GM23338 (cell line): ENCODE data around the gene WFDC10B. TPM values are rescaled to one million over a fixed set of nuclear protein-coding genes. Genes with fewer than 3 reads are reported as not detected.
"Not testable (repeated sequence)": the region's sequence is repeated elsewhere in the genome, so short reads cannot be mapped to it uniquely, and the experiment has no call there.

Experiments
- ATAC-seq: fragments of 200-7000 bp; cut with Tn5 transposase; 3 replicates; pipeline ENCODE4 v1.9.1; 2020
- DNase-seq: peaks from one replicate; pipeline ENCODE4 v3.0.0-alpha.2; 2015; ENCODE audit warnings: low spot score
- H2AFZ ChIP-seq: fragments of 200-600 bp; sonication (generic); 2 replicates; pipeline ENCODE4 v1.8.0; 2016; ENCODE audit warnings: antibody characterized with exemption, mild to moderate bottlenecking, moderate library complexity
- H3F3A ChIP-seq: fragments of 200-600 bp; sonication (generic); replicated peaks from 2 replicates; pipeline ENCODE4 v1.8.0; 2017; ENCODE audit warnings: antibody characterized with exemption, mixed run types, low read depth
- H3K27ac ChIP-seq: fragments of 200-600 bp; sonication (generic); 2 replicates; pipeline ENCODE4 v1.6.1; 2016; ENCODE audit warnings: low read depth
- H3K27me3 ChIP-seq: fragments of 200-600 bp; sonication (generic); 2 replicates; pipeline ENCODE4 v1.8.0; 2016; ENCODE audit warnings: mild to moderate bottlenecking, mixed run types, moderate library complexity; ENCODE audit not compliant: insufficient read depth
- H3K36me3 ChIP-seq: fragments of 200-600 bp; sonication (generic); 2 replicates; pipeline ENCODE4 v1.8.0; 2016; ENCODE audit warnings: mild to moderate bottlenecking; ENCODE audit not compliant: insufficient read depth
- H3K4me1 ChIP-seq: fragments of 200-600 bp; sonication (generic); 2 replicates; pipeline ENCODE4 v1.8.0; 2016; ENCODE audit warnings: mild to moderate bottlenecking, moderate library complexity; ENCODE audit not compliant: insufficient read depth
- H3K4me2 ChIP-seq: fragments of 200-600 bp; sonication (generic); 2 replicates; pipeline ENCODE4 v1.7.1; 2017; ENCODE audit warnings: mixed run types
- H3K4me3 ChIP-seq: fragments of 200-600 bp; sonication (generic); 2 replicates; pipeline ENCODE4 v1.6.1; 2016; ENCODE audit warnings: mixed run types
- H3K79me2 ChIP-seq: fragments of 200-600 bp; sonication (generic); replicated peaks from 2 replicates; pipeline ENCODE4 v1.8.0; 2017; ENCODE audit warnings: mild to moderate bottlenecking; ENCODE audit not compliant: insufficient read depth
- H3K9me2 ChIP-seq: fragments of 200-600 bp; sonication (generic); 2 replicates; pipeline ENCODE4 v1.8.0; 2017; ENCODE audit not compliant: insufficient read depth
- H4K20me1 ChIP-seq: fragments of 200-600 bp; sonication (generic); replicated peaks from 2 replicates; pipeline ENCODE4 v1.8.0; 2017; ENCODE audit warnings: mild to moderate bottlenecking; ENCODE audit not compliant: insufficient read depth
- H3K27ac Mint-ChIP-seq: 2 replicates; pipeline ENCODE4 v1.8.0; 2020; ENCODE audit warnings: inconsistent platforms, mild to moderate bottlenecking, moderate library complexity, mixed read lengths
- H3K27me3 Mint-ChIP-seq: 3 replicates; pipeline ENCODE4 v1.8.0; 2022; ENCODE audit warnings: low read depth, mild to moderate bottlenecking, moderate library complexity, mixed read lengths, inconsistent platforms; ENCODE audit not compliant: insufficient read depth, poor library complexity
- H3K36me3 Mint-ChIP-seq: 3 replicates; pipeline ENCODE4 v1.8.0; 2021; ENCODE audit warnings: low read depth, mild to moderate bottlenecking, inconsistent platforms, moderate library complexity, mixed read lengths
- H3K4me1 Mint-ChIP-seq: 3 replicates; pipeline ENCODE4 v1.8.0; 2020; ENCODE audit warnings: mild to moderate bottlenecking, inconsistent platforms, mixed read lengths
- H3K4me3 Mint-ChIP-seq: 3 replicates; pipeline ENCODE4 v1.8.0; 2021; ENCODE audit warnings: moderate library complexity, mild to moderate bottlenecking, inconsistent platforms, mixed read lengths
- H3K9me3 Mint-ChIP-seq: 3 replicates; pipeline ENCODE4 v1.8.0; 2020; ENCODE audit warnings: moderate library complexity, mild to moderate bottlenecking, inconsistent platforms, mixed read lengths
- polyA plus RNA-seq: library from polyadenylated mRNA; unstranded; fragments of >200 nt; fragmentation: Nextera tagmentation; extraction: Ambion mirVana; gene quantifications from 2 replicates; pipeline ENCODE4 v1.2.1, GENCODE V29; 2016
- total RNA-seq: library from RNA; depleted of rRNA; stranded (reverse); fragments of >200 nt; shearing (Covaris generic); gene quantifications from 2 replicates; pipeline ENCODE4 v1.2.3, GENCODE V29; 2014
- TF ChIP-seq, protein P1 (sequence below): fragments of 250-450 bp; sonication (Bioruptor Pico); IDR thresholded peaks from 2 replicates; pipeline ENCODE4 v1.5.0; 2020; ENCODE audit warnings: mild to moderate bottlenecking, moderate library complexity
- TF ChIP-seq, protein P2 (sequence below): IDR thresholded peaks from 2 replicates; pipeline ENCODE4 v1.6.1; 2016; ENCODE audit warnings: antibody characterized with exemption

The WFDC10B gene
- total and polyA plus RNA-seq, 2 experiments from 2014 or later, result 1.0 TPM; not detected in 1

DNA sequence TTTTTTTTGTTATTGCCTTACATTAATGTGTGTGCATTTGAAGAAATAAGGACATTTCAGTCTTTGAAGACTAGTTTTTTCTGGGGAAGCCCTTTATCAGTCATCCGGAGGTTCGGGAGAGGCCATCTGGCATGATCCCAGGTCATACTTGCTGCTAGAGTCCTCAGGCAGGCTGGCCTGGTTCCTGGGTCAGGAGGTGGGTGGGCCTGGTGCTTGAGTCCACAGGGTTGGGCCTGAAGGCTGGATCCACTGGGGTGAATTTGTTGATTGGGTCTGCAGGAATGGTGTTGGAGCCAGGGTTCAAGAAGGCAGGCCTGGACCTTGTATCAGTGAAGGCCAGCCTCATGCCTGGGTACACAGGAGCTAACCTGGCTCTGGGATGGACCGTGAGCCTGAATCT is 57.9 kb downstream of the WFDC10B start (continued):
- TF ChIP-seq, protein P1, sequence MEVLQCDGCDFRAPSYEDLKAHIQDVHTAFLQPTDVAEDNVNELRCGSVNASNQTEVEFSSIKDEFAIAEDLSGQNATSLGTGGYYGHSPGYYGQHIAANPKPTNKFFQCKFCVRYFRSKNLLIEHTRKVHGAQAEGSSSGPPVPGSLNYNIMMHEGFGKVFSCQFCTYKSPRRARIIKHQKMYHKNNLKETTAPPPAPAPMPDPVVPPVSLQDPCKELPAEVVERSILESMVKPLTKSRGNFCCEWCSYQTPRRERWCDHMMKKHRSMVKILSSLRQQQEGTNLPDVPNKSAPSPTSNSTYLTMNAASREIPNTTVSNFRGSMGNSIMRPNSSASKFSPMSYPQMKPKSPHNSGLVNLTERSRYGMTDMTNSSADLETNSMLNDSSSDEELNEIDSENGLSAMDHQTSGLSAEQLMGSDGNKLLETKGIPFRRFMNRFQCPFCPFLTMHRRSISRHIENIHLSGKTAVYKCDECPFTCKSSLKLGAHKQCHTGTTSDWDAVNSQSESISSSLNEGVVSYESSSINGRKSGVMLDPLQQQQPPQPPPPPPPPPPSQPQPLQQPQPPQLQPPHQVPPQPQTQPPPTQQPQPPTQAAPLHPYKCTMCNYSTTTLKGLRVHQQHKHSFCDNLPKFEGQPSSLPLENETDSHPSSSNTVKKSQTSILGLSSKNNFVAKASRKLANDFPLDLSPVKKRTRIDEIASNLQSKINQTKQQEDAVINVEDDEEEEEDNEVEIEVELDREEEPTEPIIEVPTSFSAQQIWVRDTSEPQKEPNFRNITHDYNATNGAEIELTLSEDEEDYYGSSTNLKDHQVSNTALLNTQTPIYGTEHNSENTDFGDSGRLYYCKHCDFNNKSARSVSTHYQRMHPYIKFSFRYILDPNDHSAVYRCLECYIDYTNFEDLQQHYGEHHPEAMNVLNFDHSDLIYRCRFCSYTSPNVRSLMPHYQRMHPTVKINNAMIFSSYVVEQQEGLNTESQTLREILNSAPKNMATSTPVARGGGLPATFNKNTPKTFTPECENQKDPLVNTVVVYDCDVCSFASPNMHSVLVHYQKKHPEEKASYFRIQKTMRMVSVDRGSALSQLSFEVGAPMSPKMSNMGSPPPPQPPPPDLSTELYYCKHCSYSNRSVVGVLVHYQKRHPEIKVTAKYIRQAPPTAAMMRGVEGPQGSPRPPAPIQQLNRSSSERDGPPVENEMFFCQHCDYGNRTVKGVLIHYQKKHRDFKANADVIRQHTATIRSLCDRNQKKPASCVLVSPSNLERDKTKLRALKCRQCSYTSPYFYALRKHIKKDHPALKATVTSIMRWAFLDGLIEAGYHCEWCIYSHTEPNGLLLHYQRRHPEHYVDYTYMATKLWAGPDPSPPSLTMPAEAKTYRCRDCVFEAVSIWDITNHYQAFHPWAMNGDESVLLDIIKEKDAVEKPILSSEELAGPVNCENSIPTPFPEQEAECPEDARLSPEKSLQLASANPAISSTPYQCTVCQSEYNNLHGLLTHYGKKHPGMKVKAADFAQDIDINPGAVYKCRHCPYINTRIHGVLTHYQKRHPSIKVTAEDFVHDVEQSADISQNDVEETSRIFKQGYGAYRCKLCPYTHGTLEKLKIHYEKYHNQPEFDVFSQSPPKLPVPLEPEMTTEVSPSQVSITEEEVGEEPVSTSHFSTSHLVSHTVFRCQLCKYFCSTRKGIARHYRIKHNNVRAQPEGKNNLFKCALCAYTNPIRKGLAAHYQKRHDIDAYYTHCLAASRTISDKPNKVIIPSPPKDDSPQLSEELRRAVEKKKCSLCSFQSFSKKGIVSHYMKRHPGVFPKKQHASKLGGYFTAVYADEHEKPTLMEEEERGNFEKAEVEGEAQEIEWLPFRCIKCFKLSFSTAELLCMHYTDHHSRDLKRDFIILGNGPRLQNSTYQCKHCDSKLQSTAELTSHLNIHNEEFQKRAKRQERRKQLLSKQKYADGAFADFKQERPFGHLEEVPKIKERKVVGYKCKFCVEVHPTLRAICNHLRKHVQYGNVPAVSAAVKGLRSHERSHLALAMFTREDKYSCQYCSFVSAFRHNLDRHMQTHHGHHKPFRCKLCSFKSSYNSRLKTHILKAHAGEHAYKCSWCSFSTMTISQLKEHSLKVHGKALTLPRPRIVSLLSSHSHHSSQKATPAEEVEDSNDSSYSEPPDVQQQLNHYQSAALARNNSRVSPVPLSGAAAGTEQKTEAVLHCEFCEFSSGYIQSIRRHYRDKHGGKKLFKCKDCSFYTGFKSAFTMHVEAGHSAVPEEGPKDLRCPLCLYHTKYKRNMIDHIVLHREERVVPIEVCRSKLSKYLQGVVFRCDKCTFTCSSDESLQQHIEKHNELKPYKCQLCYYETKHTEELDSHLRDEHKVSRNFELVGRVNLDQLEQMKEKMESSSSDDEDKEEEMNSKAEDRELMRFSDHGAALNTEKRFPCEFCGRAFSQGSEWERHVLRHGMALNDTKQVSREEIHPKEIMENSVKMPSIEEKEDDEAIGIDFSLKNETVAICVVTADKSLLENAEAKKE (CRISPR knock-in tag), result no peak
- TF ChIP-seq, protein P2, sequence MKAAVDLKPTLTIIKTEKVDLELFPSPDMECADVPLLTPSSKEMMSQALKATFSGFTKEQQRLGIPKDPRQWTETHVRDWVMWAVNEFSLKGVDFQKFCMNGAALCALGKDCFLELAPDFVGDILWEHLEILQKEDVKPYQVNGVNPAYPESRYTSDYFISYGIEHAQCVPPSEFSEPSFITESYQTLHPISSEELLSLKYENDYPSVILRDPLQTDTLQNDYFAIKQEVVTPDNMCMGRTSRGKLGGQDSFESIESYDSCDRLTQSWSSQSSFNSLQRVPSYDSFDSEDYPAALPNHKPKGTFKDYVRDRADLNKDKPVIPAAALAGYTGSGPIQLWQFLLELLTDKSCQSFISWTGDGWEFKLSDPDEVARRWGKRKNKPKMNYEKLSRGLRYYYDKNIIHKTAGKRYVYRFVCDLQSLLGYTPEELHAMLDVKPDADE, result no peak

DNA sequence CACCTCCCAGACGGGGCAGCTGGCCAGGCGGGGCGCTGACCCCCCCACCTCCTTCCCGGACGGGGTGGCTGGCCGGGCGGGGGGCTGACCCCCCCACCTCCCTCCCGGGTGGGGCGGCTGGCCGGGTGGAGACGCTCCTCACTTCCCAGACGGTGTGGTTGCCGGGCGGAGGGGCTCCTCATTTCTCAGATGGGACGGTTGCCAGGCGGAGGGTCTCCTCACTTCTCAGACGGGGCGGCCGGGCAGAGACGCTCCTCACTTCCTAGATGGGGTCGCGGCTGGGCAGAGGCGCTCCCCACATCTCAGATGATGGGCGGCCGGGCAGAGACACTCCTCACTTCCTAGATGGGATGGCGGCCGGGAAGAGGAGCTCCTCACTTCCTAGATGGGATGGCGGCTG is 59.0 kb downstream of the WFDC10B start:
- not testable (repeated sequence) for H3K79me2 ChIP-seq, H3K27me3 ChIP-seq, H3K4me3 ChIP-seq, H3K27ac ChIP-seq, H3K4me1 ChIP-seq, H3K4me3 Mint-ChIP-seq, H3K36me3 ChIP-seq, H4K20me1 ChIP-seq, DNase-seq, H3F3A ChIP-seq, ATAC-seq, H3K4me1 Mint-ChIP-seq, H3K27me3 Mint-ChIP-seq, H3K27ac Mint-ChIP-seq, H2AFZ ChIP-seq, H3K4me2 ChIP-seq
- Mint-ChIP-seq H3K36me3 (peaks cover 14% of the 10 kb centered on the region), H3K9me3 (peaks cover 30% of the 10 kb centered on the region)
- peaks cover 15% of the 10 kb centered on the region; the same call in 1 of the 2 replicates for H3K9me2 ChIP-seq

DNA sequence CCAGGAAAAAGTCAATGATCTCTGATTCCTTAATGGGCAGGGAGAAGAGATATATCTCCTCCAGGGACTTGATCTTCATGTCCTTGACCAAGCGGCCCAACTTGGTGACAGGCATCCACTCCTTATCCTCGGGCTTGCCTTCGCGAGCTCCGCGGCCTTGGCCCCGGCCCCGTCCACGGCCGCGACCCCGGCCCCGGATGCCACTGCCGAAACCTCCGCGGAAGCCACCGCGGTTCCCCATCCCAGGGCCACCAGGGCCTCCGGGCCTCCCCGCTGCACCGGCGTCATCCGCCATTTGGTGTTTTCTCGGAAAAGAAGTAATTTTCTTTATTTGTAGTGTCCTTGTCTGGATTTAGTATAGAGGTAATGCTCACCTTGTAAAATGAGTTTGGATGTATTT is 63.7 kb downstream of the WFDC10B start:
- not testable (repeated sequence) for H3F3A ChIP-seq, H4K20me1 ChIP-seq, H3K36me3 ChIP-seq, H3K36me3 Mint-ChIP-seq, H2AFZ ChIP-seq, H3K4me2 ChIP-seq, ATAC-seq, H3K4me1 ChIP-seq, H3K9me2 ChIP-seq, H3K4me3 ChIP-seq, H3K9me3 Mint-ChIP-seq, H3K27ac ChIP-seq, H3K27me3 Mint-ChIP-seq, H3K4me3 Mint-ChIP-seq, H3K79me2 ChIP-seq, DNase-seq, H3K4me1 Mint-ChIP-seq, H3K27ac Mint-ChIP-seq, H3K27me3 ChIP-seq
